Measurements from ENCODE around the gene HYOU1.
"Not testable (repeated sequence)": the region's sequence is repeated elsewhere in the genome, so short reads cannot be mapped to it uniquely, and the experiment has no call there.

HYOU1 gene

GRCh38 chr11:119018074-119018938 lies 38.7 kb downstream of the HYOU1 start, which contains the start of the genes RPS25 and TRAPPC4:
Gene RPS25, minus strand, starts transcription at chr11:119018343. Its CDS starts 59 bp downstream, at chr11:119018284.
Gene TRAPPC4, plus strand, starts transcription at chr11:119018766. Its CDS starts 30 bp downstream, at chr11:119018796.
- peak; percentile 97 for DNase-seq

DNA sequence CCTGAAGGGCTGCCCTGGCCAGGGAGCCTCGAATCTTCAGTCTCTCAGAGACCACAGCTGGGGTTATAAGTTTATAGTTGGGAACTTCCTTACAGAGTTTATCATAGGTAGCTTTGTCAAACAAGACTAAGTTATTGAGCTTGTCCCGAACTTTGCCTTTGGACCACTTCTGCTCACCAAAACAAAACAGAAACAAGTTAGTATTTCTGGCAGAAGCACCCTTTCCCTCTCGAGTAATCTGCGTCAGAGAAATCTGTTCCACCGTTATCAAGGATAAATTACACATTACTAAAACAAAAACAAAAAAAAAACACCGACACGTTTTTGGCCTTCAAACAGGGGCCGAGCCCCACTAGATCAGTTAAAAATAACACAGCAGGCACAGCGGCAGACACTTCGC lies 39.6 kb downstream of the HYOU1 start:
- DNase-seq: not testable (repeated sequence)

DNA sequence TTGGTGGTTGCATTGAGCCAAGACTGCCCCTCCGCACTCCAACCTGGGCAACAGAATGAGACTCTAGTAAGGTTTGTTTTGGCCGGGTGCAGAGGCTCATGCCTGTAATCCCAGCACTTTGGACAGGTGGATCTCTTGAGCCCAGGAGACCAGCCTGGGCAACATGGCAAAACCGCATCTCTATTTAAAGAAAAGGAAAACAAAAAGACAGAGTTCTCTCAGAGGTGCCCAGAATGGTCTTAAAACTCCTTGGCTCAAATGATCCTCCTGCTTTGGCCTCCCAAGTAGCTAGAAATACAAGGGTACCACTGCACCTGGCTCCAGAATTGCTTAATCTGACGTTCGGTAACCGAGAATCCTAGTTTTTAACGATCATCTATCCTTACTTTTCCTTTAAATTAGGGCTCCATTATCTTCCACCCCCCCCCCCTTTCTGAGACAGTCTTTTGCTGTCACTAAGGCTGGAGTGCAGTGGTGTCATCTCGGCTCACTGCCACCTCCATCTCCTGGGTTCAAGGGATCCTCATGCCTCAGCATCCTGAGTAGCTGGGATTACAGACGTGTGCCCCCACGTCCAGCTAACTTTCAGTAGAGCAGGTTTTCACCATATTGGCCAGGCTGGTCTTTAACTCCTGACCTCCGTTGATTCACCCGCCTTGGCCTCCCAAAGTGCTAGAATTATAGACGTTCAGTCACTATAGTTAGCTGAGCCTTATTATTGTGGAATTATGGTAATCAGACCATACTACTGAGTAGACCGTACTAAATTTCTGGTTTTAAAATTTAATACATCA lies 40.6 kb downstream of the HYOU1 start:
- no peak for DNase-seq

- no peak for DNase-seq
Observed at GRCh38 chr11:119015054-119015611, 41.9 kb downstream of the HYOU1 start.

GRCh38 chr11:119014209-119014924 lies 42.6 kb downstream of the HYOU1 start:
- DNase-seq: no peak

DNA sequence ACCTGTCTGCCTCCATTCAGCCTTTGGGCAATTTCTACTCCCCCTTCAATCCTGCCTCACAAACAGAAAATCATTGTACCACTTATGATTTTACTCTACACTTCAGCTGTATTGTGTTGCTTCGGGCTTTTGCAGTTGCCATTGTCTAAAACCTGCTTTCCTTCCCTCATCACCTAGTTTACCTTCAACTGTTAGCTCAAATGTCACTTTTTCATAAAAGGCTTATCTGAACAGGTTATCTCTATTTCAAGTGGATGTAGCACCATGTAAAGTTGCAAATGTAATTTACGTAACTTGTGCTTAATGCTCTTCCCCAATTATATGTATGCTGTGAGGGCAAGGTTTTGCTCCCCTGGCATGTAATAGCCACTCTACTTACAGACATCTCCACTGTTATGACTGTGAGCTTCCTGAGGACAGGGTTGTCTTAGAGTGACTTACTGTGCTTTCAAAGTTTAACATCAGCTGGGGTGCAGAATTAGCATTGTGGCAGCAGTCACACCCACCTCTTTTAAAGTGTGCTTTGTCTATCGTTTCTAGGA lies 44.3 kb downstream of the HYOU1 start:
- no peak for DNase-seq

- no peak for DNase-seq
Observed at GRCh38 chr11:119011476-119012053, 45.4 kb downstream of the HYOU1 start.

DNA sequence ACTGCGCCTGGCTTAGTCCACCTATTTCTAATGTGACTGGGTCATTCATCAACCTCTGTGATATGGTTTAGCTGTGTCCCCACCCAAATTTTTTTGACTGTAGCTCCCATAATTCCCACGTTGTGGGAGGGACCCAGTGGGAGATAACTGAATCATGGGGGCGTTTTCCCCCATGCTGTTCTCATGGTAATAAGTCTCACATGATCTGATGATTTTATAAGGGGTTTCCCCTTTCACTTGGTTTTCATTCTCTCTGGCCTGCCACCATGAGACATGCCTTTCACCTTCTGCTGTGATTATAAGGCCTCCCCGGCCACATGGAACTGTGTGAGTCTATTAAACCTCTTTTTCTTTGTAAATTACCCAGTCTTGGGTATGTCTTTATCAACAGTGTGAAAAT lies 50.3 kb downstream of the HYOU1 start:
- no peak for DNase-seq

GRCh38 chr11:119000906-119001305 lies 56.1 kb downstream of the HYOU1 start:
- no peak for DNase-seq

DNA sequence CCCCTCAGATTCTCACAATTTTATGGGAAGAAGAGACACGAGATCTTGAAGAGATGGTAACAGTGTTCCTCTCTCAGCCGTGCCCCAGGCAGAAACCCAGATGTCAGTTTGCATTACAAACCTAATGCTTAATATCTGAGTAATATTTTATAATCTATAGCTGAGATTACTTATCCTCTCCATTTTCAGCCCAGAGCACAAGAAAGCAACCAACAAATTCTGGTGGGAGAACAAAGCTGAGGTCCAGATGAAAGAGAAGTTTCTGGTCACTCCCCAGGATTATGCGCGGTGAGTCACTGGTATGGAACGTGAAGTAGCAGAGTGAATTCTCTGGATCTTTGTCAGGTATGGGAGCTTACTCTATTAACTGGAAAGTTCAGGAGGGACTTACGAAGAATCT lies 58.2 kb downstream of the HYOU1 start:
- DNase-seq: no peak

- no peak for DNase-seq
Observed at GRCh38 chr11:118998388-118998717, 58.7 kb downstream of the HYOU1 start.

GRCh38 chr11:118997627-118998387 lies 59.2 kb downstream of the HYOU1 start, which contains the start of gene CENATAC:
Gene CENATAC, plus strand, starts transcription at chr11:118998138. Its CDS starts 60 bp downstream, at chr11:118998198.
- peak; percentile 95 for DNase-seq

DNA sequence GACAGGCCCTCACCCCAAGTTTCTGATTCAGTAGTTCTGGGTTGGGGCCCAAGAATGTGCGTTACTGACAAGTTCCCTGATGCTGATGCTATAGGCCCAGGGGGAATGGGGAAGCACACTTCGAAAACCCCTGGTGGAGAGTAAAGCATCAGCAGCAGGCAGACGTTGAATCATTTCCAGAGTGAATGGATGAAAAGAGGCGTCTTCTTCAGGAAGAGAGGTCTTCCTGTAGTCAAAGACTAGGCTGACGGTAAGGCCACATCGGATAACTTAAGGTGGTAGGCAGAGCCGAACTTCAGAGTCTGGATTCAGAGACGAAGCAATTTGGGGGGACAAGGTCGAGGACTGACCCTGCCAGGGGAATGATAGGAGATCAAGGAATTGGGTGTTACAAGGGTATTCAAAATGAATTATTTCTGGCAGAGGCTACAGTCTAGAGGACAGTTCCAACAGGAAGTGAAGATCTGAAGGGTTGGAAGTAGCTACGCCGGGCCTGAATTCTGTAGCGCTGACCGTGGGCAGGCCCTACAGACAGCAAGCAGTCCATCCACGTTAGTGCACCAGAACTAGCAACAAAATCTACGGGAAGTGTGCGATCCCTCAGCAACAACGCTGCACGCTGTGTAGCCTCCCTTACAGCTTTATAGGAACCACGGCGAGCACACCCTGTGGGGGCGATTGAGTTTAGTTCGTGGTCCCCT lies 59.9 kb downstream of the HYOU1 start:
- peak; percentile 59 for DNase-seq
